Panc1 (cell line): ENCODE measurements around the gene ADGRG2. TPM values are rescaled to one million over a fixed set of nuclear protein-coding genes. Genes with fewer than 3 reads are reported as not detected.

Experiments used
- ATAC-seq: fragments of 200-7000 bp; cut with Tn5 transposase; 2 replicates; pipeline ENCODE4 v1.9.1; 2020; ENCODE audit warnings: mild to moderate bottlenecking, moderate library complexity
- BruUV-seq: library from RNA; stranded (reverse); fragments of 400-500 nt; replicated peaks from 2 replicates; lab custom pipeline; 2021; lab: Mats Ljungman, UMichigan
- CTCF ChIA-PET: fragments of 300-600 bp; sonication (Branson Sonifier 250); formaldehyde crosslinking; loops from one replicate; lab custom pipeline; 2022; ENCODE audit warnings: antibody characterized with exemption; lab: Charles Lee
- POLR2A ChIA-PET: fragments of 300-600 bp; sonication (Branson Sonifier 250); formaldehyde crosslinking; loops from one replicate; lab custom pipeline; 2022; ENCODE audit warnings: antibody characterized with exemption; lab: Charles Lee
- DNase-seq: peaks from one replicate; pipeline ENCODE4 v3.0.0-alpha.2; 2010; ENCODE audit warnings: low read depth, low spot score
- H3K27ac ChIP-seq: 2 replicates; pipeline ENCODE4 v1.5.1; 2011; ENCODE audit warnings: mild to moderate bottlenecking, low read length, inconsistent platforms
- H3K27me3 ChIP-seq: fragments of 200-500 bp; sonication (Bioruptor generic); 2 replicates; pipeline ENCODE4 v1.6.0; 2014; ENCODE audit warnings: low read length, inconsistent platforms; ENCODE audit not compliant: control insufficient read depth, insufficient read depth
- H3K36me3 ChIP-seq: fragments of 200-500 bp; sonication (Bioruptor generic); 2 replicates; pipeline ENCODE4 v1.5.1; 2014; ENCODE audit warnings: inconsistent platforms, mild to moderate bottlenecking, low read length, moderate library complexity; ENCODE audit not compliant: control insufficient read depth, insufficient read depth
- H3K4me1 ChIP-seq: 2 replicates; pipeline ENCODE4 v1.5.1; 2011; ENCODE audit warnings: inconsistent platforms, mild to moderate bottlenecking, low read length, moderate library complexity; ENCODE audit not compliant: control insufficient read depth, insufficient read depth
- H3K4me3 ChIP-seq, 2 experiments: 2 replicates each; pipeline ENCODE4 v1.5.1; 2011 to 2012; ENCODE audit warnings: low read depth in 2 of 2, low read length in 2 of 2, mild to moderate bottlenecking in 2 of 2, inconsistent platforms in 1 of 2, moderate library complexity in 1 of 2
- H3K9me3 ChIP-seq: fragments of 200-500 bp; sonication (Bioruptor generic); 2 replicates; pipeline ENCODE4 v1.5.1; 2014; ENCODE audit warnings: low read depth, mild to moderate bottlenecking, inconsistent platforms, low read length, moderate library complexity; ENCODE audit not compliant: control insufficient read depth, insufficient read depth
- POLR2AphosphoS5 ChIP-seq: IDR thresholded peaks from 2 replicates; pipeline ENCODE4 v1.6.1; 2012; ENCODE audit warnings: mild to moderate bottlenecking, low read depth, low read length, moderate library complexity
- SIN3A ChIP-seq: IDR thresholded peaks from 2 replicates; pipeline ENCODE4 v1.6.1; 2012; ENCODE audit warnings: low read depth, mild to moderate bottlenecking, low read length, moderate library complexity, borderline replicate concordance; ENCODE audit not compliant: insufficient read depth
- TCF7L2 ChIP-seq: IDR thresholded peaks from 2 replicates; pipeline ENCODE4 v1.6.1; 2011; ENCODE audit warnings: mild to moderate bottlenecking, low read depth, low read length, inconsistent platforms
- in situ Hi-C: cut with HindIII; loops from 2 replicates; pipeline ENCODE4 v1.10.0; 2016; ENCODE audit warnings: low sequenced_read_pairs, low pct_unique_long_range_greater_than_20kb
- intact Hi-C: fragments of 100-400 bp; cut with micrococcal nuclease; formaldehyde crosslinking; loops from one replicate; pipeline ENCODE4 v1.10.0; 2022; ENCODE audit not compliant: unreplicated experiment
- total RNA-seq: library from RNA; stranded (reverse); gene quantifications from one replicate; pipeline ENCODE4 v1.2.1, GENCODE V29; 2021; ENCODE audit not compliant: unreplicated experiment
- TF ChIP-seq, protein P1 (sequence below): fragments of 450-650 bp; IDR thresholded peaks from 2 replicates; pipeline ENCODE4 v1.5.1; 2017; ENCODE audit warnings: mild to moderate bottlenecking
- TF ChIP-seq, protein P2 (sequence below), 2 experiments: IDR thresholded peaks; 2 replicates each; pipeline ENCODE4 v1.6.1; 2011 to 2012; ENCODE audit warnings: low read depth in 2 of 2, control low read depth in 1 of 2, low read length in 1 of 2, mild to moderate bottlenecking in 1 of 2, moderate library complexity in 1 of 2; ENCODE audit not compliant: insufficient read depth in 1 of 2

The ADGRG2 gene
- total RNA-seq, 1 experiment from 2014 or later, result 2.0 TPM

DNA sequence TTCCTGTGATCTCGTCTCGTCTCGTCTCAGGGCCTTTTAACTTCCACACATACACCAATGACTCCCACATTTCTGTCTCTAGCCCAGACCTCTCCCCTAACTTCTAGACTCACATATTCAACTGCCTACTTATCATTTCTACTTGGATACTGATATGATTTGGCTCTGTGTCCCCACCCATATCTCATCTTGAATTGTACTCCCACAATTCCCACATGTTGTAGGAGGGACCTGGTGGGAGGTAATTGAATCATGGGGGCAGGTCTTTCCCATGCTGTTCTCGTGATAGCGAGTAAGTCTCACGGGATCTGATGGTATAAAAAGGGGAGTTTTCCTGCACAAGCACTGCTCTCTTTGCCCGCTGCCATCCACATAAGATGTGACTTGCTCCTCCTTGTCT lies 147.3 kb downstream of the ADGRG2 start:
- ChIA-PET CTCF (no interaction called here), POLR2A (no interaction called here)
- intact Hi-C loops (no loop called here), in situ Hi-C loops (no loop called here)
- ATAC-seq, result no peak
- Histone ChIP-seq H3K27ac (no peak overlapping the region), H3K27me3 (no peaks in the 10 kb centered on the region), H3K4me3 (no peak overlapping the region), H3K4me1 (no peaks in the 10 kb centered on the region), H3K9me3 (no peaks in the 10 kb centered on the region), H3K36me3 (no peaks in the 10 kb centered on the region)
- BruUV-seq, result no TSS peak
- DNase-seq, result no peak
- TF ChIP-seq, protein P1, sequence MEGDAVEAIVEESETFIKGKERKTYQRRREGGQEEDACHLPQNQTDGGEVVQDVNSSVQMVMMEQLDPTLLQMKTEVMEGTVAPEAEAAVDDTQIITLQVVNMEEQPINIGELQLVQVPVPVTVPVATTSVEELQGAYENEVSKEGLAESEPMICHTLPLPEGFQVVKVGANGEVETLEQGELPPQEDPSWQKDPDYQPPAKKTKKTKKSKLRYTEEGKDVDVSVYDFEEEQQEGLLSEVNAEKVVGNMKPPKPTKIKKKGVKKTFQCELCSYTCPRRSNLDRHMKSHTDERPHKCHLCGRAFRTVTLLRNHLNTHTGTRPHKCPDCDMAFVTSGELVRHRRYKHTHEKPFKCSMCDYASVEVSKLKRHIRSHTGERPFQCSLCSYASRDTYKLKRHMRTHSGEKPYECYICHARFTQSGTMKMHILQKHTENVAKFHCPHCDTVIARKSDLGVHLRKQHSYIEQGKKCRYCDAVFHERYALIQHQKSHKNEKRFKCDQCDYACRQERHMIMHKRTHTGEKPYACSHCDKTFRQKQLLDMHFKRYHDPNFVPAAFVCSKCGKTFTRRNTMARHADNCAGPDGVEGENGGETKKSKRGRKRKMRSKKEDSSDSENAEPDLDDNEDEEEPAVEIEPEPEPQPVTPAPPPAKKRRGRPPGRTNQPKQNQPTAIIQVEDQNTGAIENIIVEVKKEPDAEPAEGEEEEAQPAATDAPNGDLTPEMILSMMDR, result no peak
- TF ChIP-seq TCF7L2 (no peak), POLR2AphosphoS5 (no peak), SIN3A (no peak)
- TF ChIP-seq, protein P2, sequence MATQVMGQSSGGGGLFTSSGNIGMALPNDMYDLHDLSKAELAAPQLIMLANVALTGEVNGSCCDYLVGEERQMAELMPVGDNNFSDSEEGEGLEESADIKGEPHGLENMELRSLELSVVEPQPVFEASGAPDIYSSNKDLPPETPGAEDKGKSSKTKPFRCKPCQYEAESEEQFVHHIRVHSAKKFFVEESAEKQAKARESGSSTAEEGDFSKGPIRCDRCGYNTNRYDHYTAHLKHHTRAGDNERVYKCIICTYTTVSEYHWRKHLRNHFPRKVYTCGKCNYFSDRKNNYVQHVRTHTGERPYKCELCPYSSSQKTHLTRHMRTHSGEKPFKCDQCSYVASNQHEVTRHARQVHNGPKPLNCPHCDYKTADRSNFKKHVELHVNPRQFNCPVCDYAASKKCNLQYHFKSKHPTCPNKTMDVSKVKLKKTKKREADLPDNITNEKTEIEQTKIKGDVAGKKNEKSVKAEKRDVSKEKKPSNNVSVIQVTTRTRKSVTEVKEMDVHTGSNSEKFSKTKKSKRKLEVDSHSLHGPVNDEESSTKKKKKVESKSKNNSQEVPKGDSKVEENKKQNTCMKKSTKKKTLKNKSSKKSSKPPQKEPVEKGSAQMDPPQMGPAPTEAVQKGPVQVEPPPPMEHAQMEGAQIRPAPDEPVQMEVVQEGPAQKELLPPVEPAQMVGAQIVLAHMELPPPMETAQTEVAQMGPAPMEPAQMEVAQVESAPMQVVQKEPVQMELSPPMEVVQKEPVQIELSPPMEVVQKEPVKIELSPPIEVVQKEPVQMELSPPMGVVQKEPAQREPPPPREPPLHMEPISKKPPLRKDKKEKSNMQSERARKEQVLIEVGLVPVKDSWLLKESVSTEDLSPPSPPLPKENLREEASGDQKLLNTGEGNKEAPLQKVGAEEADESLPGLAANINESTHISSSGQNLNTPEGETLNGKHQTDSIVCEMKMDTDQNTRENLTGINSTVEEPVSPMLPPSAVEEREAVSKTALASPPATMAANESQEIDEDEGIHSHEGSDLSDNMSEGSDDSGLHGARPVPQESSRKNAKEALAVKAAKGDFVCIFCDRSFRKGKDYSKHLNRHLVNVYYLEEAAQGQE (IDR thresholded peaks at IDR 0.05; ENCODE audit: insufficient read depth in 1 of 2, low read depth in 2 of 2, low read length in 1 of 2), result no peak

DNA sequence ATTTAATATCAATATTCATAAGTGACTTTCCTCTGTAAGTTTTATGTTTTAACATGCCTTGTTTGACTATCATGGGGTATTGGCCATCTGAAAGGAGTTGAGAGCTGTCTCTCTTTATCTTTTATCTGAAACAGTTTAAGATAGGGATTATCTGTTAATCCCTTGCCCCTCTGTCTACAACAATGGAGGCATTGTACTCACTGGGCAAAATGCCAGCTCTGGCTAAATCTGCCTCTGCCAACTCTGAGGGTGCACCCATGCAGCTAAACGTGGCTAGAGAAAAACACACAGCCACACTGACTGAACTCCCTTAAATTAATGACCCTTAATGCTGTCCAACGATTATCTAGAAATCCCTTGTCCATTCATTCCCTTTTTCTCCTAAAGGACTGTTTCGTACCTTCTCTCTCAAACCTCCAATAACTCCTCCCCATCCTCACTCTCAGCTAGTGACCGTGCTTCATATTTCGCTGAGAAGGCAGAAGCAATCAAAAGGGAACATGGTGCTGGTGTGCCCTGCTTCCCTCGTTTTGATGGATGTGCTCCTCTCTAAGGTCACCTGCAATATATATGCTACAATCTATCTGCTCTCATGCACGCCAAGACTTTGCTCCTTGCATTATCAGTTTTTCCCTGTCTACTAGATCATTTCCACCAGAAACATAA lies 148.6 kb downstream of the ADGRG2 start:
- no peaks in the 10 kb centered on the region for H3K36me3 ChIP-seq
- intact Hi-C loops, result no loop called here
- CTCF ChIA-PET, result no interaction called here
- in situ Hi-C loops, result no loop called here
- ATAC-seq (no peak), DNase-seq (no peak)
- no peaks in the 10 kb centered on the region for H3K4me1 ChIP-seq
- no peak overlapping the region for H3K27ac ChIP-seq
- POLR2A ChIA-PET, result interaction anchor here (0.6 kb wide), 1 partner anchor 10 kb away, joined by 3 read pairs; the partner anchor contains the start of gene PHKA2
- no peaks in the 10 kb centered on the region for H3K9me3 ChIP-seq
- BruUV-seq, result no TSS peak
- TF ChIP-seq TCF7L2 (no peak), SIN3A (no peak), POLR2AphosphoS5 (no peak)
- TF ChIP-seq, protein P1, result no peak
- TF ChIP-seq, protein P2 (IDR thresholded peaks at IDR 0.05; ENCODE audit: insufficient read depth in 1 of 2, low read depth in 2 of 2, low read length in 1 of 2), result no peak
- no peaks in the 10 kb centered on the region for H3K27me3 ChIP-seq
- H3K4me3 ChIP-seq, result no peak overlapping the region
